ENCODE measurements around the gene PALMD. TPM values are rescaled to one million over a fixed set of nuclear protein-coding genes. Genes with fewer than 3 reads are reported as not detected.

PALMD gene, protein sequence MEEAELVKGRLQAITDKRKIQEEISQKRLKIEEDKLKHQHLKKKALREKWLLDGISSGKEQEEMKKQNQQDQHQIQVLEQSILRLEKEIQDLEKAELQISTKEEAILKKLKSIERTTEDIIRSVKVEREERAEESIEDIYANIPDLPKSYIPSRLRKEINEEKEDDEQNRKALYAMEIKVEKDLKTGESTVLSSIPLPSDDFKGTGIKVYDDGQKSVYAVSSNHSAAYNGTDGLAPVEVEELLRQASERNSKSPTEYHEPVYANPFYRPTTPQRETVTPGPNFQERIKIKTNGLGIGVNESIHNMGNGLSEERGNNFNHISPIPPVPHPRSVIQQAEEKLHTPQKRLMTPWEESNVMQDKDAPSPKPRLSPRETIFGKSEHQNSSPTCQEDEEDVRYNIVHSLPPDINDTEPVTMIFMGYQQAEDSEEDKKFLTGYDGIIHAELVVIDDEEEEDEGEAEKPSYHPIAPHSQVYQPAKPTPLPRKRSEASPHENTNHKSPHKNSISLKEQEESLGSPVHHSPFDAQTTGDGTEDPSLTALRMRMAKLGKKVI
- 0.04 TPM for polyA plus RNA-seq (2013, experiment 1 of 2)
- polyA plus RNA-seq (2013, experiment 2 of 2) = 0.10 TPM

DNA sequence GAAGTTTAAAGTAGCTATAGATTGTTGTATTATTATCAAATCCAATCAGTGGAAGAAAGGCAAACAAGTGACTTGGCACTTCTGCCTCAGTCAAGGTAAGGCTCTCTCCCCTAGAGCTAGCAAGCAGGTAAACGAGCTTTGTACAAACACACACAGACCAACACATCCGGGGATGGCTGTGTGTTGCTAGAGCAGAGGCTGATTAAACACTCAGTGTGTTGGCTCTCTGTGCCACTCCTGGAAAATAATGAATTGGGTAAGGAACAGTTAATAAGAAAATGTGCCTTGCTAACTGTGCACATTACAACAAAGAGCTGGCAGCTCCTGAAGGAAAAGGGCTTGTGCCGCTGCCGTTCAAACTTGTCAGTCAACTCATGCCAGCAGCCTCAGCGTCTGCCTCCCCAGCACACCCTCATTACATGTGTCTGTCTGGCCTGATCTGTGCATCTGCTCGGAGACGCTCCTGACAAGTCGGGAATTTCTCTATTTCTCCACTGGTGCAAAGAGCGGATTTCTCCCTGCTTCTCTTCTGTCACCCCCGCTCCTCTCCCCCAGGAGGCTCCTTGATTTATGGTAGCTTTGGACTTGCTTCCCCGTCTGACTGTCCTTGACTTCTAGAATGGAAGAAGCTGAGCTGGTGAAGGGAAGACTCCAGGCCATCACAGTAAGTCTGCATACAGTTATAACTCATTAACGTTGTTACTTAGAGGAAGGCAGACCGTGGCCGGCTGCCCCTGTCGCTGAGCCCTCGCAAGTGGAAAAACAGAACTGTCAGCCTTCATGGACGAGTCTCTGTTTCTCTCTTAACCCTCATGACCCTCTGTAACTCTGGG is at the start of gene PALMD:
Gene PALMD (plus strand): TSS at position 415 of the 833 bp plus-strand sequence. CDS start 205 bp downstream, at position 620.
- Histone ChIP-seq H2BK120ac (ENCODE audit: low read depth, low read length) (no peak within 1 kb of the TSS), H3K4me3 (ENCODE audit: low read length) (no peak within 1 kb of the TSS), H3K56ac (ENCODE audit: low read length) (peak within 1 kb of the TSS; percentile 47)

DNA sequence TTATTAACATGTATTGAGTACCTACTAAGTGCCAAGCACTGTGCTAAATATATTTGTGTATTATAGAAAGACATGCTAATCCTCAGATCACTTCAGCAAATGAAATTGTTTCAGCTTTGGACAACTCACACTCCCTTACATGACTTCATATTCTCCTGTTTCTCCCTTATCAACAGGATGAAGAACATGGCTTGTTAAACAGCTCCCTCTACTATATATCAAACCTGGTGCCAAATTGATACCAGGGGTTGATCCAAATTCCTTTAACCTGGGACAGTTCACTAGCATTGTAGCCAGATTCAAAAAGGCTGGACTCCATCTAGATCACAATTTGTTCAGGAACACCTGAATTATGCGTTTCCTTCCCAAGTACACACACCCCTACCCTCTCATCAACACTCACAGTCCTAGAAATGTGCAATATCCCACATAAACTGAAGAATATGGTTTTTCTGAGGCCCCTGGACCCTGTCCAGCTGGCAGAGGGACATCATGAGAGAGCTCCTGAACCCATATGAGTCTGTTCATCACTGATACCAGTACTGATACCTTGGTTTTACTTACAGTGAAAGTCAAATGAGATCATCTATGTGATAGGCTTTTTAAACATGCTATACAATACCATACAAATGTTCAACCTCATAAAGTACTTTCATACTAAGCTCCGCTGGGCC is 47.0 kb upstream of the PALMD start:
- Histone ChIP-seq H2BK120ac (ENCODE audit: low read depth, low read length) (no peak overlapping the region), H3K4me2 (ENCODE audit: low read length) (no peak overlapping the region), H3K27ac (ENCODE audit: low read depth, low read length) (no peak overlapping the region)

More for the DNA sequence above, at the start of gene PALMD:
- Histone ChIP-seq H4K8ac (ENCODE audit: low read depth, low read length) (no peak within 1 kb of the TSS), H3K4ac (ENCODE audit: low read depth, low read length) (no peak within 1 kb of the TSS), H3K4me1 (ENCODE audit: control insufficient read depth, low read depth, low read length) (peaks cover 6% of the 10 kb centered on the region), H3K36me3 (ENCODE audit: control insufficient read depth, insufficient read depth, low read length) (no peaks in the 10 kb centered on the region), H3K79me2 (ENCODE audit: control insufficient read depth, insufficient read depth, low read length) (no peaks in the 10 kb centered on the region), H4K5ac (ENCODE audit: low read length) (no peak within 1 kb of the TSS), H3K27me3 (ENCODE audit: insufficient read depth, low read length, poor library complexity) (no peaks in the 10 kb centered on the region), H3K4me2 (ENCODE audit: low read length) (no peak within 1 kb of the TSS), H2BK5ac (ENCODE audit: low read length) (no peak within 1 kb of the TSS), H3K27ac (ENCODE audit: low read depth, low read length) (no peak within 1 kb of the TSS), H2BK15ac (replicated peaks; ENCODE audit: low read depth) (no peak within 1 kb of the TSS), H3K79me1 (ENCODE audit: low read length) (no peaks in the 10 kb centered on the region), H3K18ac (ENCODE audit: low read length) (peak within 1 kb of the TSS; percentile 28), H3K9ac (ENCODE audit: low read length) (no peak within 1 kb of the TSS), H3K23ac (ENCODE audit: low read length) (no peak within 1 kb of the TSS), H2AK5ac (ENCODE audit: low read length) (no peak within 1 kb of the TSS)
- WGBS (ENCODE audit: extremely low coverage, insufficient coverage, low lambda C conversion rate) = no CpG with 5 or more reads among the region's 17 CpGs
- DNase-seq = peak; percentile 39

DNA sequence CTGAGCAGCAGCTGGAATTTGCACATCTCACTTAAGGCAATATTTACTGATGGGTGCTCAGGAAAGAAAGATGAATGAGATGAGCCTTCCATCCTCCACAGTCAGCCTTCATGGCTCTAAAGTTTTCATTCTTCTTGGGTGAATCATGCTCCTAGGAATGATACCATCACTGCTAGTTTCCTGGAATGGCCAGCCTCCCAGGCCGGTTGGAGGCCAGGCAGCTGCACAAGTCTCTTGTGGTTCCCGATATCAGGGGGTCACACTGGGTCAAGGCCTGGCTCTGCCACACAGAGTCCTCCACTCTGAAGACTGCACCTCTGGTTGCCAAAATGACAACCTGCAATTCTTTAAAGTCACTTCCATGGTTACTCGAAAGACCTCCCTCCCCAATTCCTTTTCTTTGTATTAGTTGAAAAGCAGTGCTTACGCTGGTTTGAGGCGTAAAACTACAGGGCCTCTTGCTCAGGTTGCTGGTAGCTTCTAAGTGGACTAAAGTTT is 46.2 kb upstream of the PALMD start:
- Histone ChIP-seq H3K4ac (ENCODE audit: low read depth, low read length) (no peak overlapping the region), H3K18ac (ENCODE audit: low read length) (no peak overlapping the region), H3K4me1 (ENCODE audit: control insufficient read depth, low read depth, low read length) (no peaks in the 10 kb centered on the region), H3K4me3 (ENCODE audit: low read length) (no peak overlapping the region), H4K5ac (ENCODE audit: low read length) (no peak overlapping the region), H4K8ac (ENCODE audit: low read depth, low read length) (no peak overlapping the region), H3K79me1 (ENCODE audit: low read length) (no peaks in the 10 kb centered on the region), H2BK15ac (replicated peaks; ENCODE audit: low read depth) (no peak overlapping the region), H3K79me2 (ENCODE audit: control insufficient read depth, insufficient read depth, low read length) (no peaks in the 10 kb centered on the region), H2BK5ac (ENCODE audit: low read length) (no peak overlapping the region), H3K27ac (ENCODE audit: low read depth, low read length) (no peak overlapping the region), H3K4me2 (ENCODE audit: low read length) (no peak overlapping the region), H3K36me3 (ENCODE audit: control insufficient read depth, insufficient read depth, low read length) (no peaks in the 10 kb centered on the region), H3K56ac (ENCODE audit: low read length) (no peak overlapping the region), H3K9ac (ENCODE audit: low read length) (no peak overlapping the region), H2BK120ac (ENCODE audit: low read depth, low read length) (no peak overlapping the region), H3K27me3 (ENCODE audit: insufficient read depth, low read length, poor library complexity) (no peaks in the 10 kb centered on the region), H2AK5ac (ENCODE audit: low read length) (no peak overlapping the region), H3K23ac (ENCODE audit: low read length) (no peak overlapping the region)
- peak; percentile 64 for DNase-seq
- WGBS (ENCODE audit: extremely low coverage, insufficient coverage, low lambda C conversion rate) = no CpG with 5 or more reads among the region's 5 CpGs

More for the DNA sequence above, 47.0 kb upstream of the PALMD start:
- Histone ChIP-seq H2BK5ac (ENCODE audit: low read length) (no peak overlapping the region), H4K8ac (ENCODE audit: low read depth, low read length) (no peak overlapping the region), H3K56ac (ENCODE audit: low read length) (no peak overlapping the region), H3K79me2 (ENCODE audit: control insufficient read depth, insufficient read depth, low read length) (no peaks in the 10 kb centered on the region), H3K36me3 (ENCODE audit: control insufficient read depth, insufficient read depth, low read length) (no peaks in the 10 kb centered on the region), H3K79me1 (ENCODE audit: low read length) (no peaks in the 10 kb centered on the region), H3K23ac (ENCODE audit: low read length) (no peak overlapping the region), H3K4me3 (ENCODE audit: low read length) (no peak overlapping the region), H3K4ac (ENCODE audit: low read depth, low read length) (no peak overlapping the region), H2AK5ac (ENCODE audit: low read length) (no peak overlapping the region), H2BK15ac (replicated peaks; ENCODE audit: low read depth) (no peak overlapping the region), H3K27me3 (ENCODE audit: insufficient read depth, low read length, poor library complexity) (no peaks in the 10 kb centered on the region), H4K5ac (ENCODE audit: low read length) (no peak overlapping the region), H3K18ac (ENCODE audit: low read length) (no peak overlapping the region), H3K4me1 (ENCODE audit: control insufficient read depth, low read depth, low read length) (no peaks in the 10 kb centered on the region), H3K9ac (ENCODE audit: low read length) (no peak overlapping the region)
- no CpG with 5 or more reads among the region's 2 CpGs for WGBS (ENCODE audit: extremely low coverage, insufficient coverage, low lambda C conversion rate)
- no peak for DNase-seq

DNA sequence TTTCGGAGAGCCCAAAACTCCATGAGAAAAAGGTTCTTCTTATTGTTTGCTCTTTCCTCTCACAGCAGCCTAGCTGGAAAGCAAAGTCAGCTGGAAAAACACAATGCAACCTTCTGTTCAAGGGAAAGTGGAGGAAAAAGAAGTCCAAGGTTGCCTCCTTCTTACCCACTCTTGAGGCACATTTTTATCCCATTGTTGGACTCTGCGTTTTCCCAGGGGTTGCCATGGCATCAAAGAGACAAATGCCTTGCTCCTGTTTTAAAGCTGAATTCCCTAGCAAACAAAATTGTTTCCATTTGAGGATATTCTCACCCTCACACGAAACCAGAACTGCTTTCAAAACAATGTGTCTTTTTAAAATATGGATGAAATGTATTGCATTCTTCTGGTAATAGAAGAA is 45.1 kb upstream of the PALMD start:
- Histone ChIP-seq H3K9ac (ENCODE audit: low read length) (no peak overlapping the region), H3K36me3 (ENCODE audit: control insufficient read depth, insufficient read depth, low read length) (no peaks in the 10 kb centered on the region), H3K18ac (ENCODE audit: low read length) (no peak overlapping the region), H3K79me1 (ENCODE audit: low read length) (no peaks in the 10 kb centered on the region), H3K27me3 (ENCODE audit: insufficient read depth, low read length, poor library complexity) (no peaks in the 10 kb centered on the region), H3K4me1 (ENCODE audit: control insufficient read depth, low read depth, low read length) (no peaks in the 10 kb centered on the region), H3K4me3 (ENCODE audit: low read length) (no peak overlapping the region), H2BK120ac (ENCODE audit: low read depth, low read length) (no peak overlapping the region), H4K8ac (ENCODE audit: low read depth, low read length) (no peak overlapping the region), H3K56ac (ENCODE audit: low read length) (no peak overlapping the region), H2AK5ac (ENCODE audit: low read length) (no peak overlapping the region), H2BK15ac (replicated peaks; ENCODE audit: low read depth) (no peak overlapping the region), H3K4me2 (ENCODE audit: low read length) (no peak overlapping the region), H3K27ac (ENCODE audit: low read depth, low read length) (no peak overlapping the region), H3K79me2 (ENCODE audit: control insufficient read depth, insufficient read depth, low read length) (no peaks in the 10 kb centered on the region), H3K23ac (ENCODE audit: low read length) (no peak overlapping the region), H4K5ac (ENCODE audit: low read length) (no peak overlapping the region), H2BK5ac (ENCODE audit: low read length) (no peak overlapping the region), H3K4ac (ENCODE audit: low read depth, low read length) (no peak overlapping the region)
- DNase-seq = no peak
- WGBS (ENCODE audit: extremely low coverage, insufficient coverage, low lambda C conversion rate) = no CpG with 5 or more reads among the region's 3 CpGs

DNA sequence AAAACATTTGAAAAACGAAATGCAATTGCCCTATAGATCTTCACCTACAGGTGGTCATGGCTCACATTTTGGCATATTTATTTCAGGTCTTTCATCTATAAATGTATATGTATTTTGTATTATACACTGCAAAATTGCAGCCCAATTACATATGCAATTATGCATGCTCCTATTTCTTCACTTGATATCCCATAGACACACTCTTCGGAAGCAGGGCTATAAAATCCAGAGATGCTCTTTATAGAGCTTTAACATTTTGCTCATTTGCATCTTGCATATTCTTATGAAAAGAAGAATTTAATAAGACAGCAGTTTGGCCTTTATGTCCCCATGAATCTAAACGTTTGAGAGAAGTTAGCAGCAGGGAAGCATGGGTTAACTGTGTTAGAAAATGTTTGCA is 44.7 kb upstream of the PALMD start:
- no peaks in the 10 kb centered on the region for H3K36me3 ChIP-seq (ENCODE audit: control insufficient read depth, insufficient read depth, low read length)
- H3K18ac ChIP-seq (ENCODE audit: low read length) = no peak overlapping the region
- WGBS (ENCODE audit: extremely low coverage, insufficient coverage, low lambda C conversion rate) = no CpG with 5 or more reads among the region's 3 CpGs
- no peak overlapping the region for H2AK5ac ChIP-seq (ENCODE audit: low read length)
- H3K27me3 ChIP-seq (ENCODE audit: insufficient read depth, low read length, poor library complexity) = no peaks in the 10 kb centered on the region
- H2BK15ac ChIP-seq (replicated peaks; ENCODE audit: low read depth) = no peak overlapping the region
- H4K5ac ChIP-seq (ENCODE audit: low read length) = no peak overlapping the region
- H3K4me1 ChIP-seq (ENCODE audit: control insufficient read depth, low read depth, low read length) = no peaks in the 10 kb centered on the region
- no peak overlapping the region for H3K23ac ChIP-seq (ENCODE audit: low read length)
- no peak overlapping the region for H4K8ac ChIP-seq (ENCODE audit: low read depth, low read length)
- H3K9ac ChIP-seq (ENCODE audit: low read length) = no peak overlapping the region
- no peak overlapping the region for H3K4me3 ChIP-seq (ENCODE audit: low read length)
- H3K4me2 ChIP-seq (ENCODE audit: low read length) = no peak overlapping the region
- no peaks in the 10 kb centered on the region for H3K79me1 ChIP-seq (ENCODE audit: low read length)
- DNase-seq = no peak
- no peak overlapping the region for H3K56ac ChIP-seq (ENCODE audit: low read length)
- H3K4ac ChIP-seq (ENCODE audit: low read depth, low read length) = no peak overlapping the region
- H3K27ac ChIP-seq (ENCODE audit: low read depth, low read length) = no peak overlapping the region
- no peak overlapping the region for H2BK120ac ChIP-seq (ENCODE audit: low read depth, low read length)
- no peaks in the 10 kb centered on the region for H3K79me2 ChIP-seq (ENCODE audit: control insufficient read depth, insufficient read depth, low read length)
- no peak overlapping the region for H2BK5ac ChIP-seq (ENCODE audit: low read length)

Measured in mesendoderm (in vitro differentiated cells).